ENCODE results near the gene AMIGO1. TPM values are rescaled to one million over a fixed set of nuclear protein-coding genes. Genes with fewer than 3 reads are reported as not detected.

Gene AMIGO1
- polyA plus RNA-seq, 3 donors = 0.05 to 0.26 (median 0.07) TPM

- Histone ChIP-seq H3K9ac (ENCODE audit: insufficient read depth, low read length, poor library complexity, severe bottlenecking) (no peak overlapping the region), H3K36me3 (replicated peaks in 1 of 2; ENCODE audit: control insufficient read depth in 1 of 2, insufficient read depth in 2 of 2, low read length in 2 of 2) (no peaks in the 10 kb centered on the region), H2AFZ (ENCODE audit: insufficient read depth, low read depth, low read length, poor library complexity, severe bottlenecking) (no peak overlapping the region), H3K79me2 (ENCODE audit: insufficient read depth, low read length) (no peaks in the 10 kb centered on the region), H3K4me3 (replicated peaks in 1 of 3; ENCODE audit: low read depth in 2 of 3, low read length in 3 of 3) (no peak overlapping the region), H3K4me1 (ENCODE audit: control insufficient read depth in 1 of 2, insufficient read depth in 2 of 2, low read length in 2 of 2) (peaks cover 10 to 11% of the 10 kb centered on the region in 2 donors), H3K27me3 (ENCODE audit: control insufficient read depth in 2 of 2, insufficient read depth in 2 of 2, low read length in 2 of 2) (no peaks in the 10 kb centered on the region), H3K4me2 (replicated peaks; ENCODE audit: extremely low read depth, low read length, poor library complexity, severe bottlenecking) (no peak overlapping the region), H4K20me1 (ENCODE audit: insufficient read depth, low read length) (no peaks in the 10 kb centered on the region), H3K27ac (ENCODE audit: low read depth in 1 of 2, low read length in 2 of 2) (no peak overlapping the region), H3K9me3 (replicated peaks in 1 of 2; ENCODE audit: control insufficient read depth in 1 of 2, insufficient read depth in 1 of 2, low read length in 2 of 2) (no peaks in the 10 kb centered on the region)
- TF ChIP-seq, protein P1, sequence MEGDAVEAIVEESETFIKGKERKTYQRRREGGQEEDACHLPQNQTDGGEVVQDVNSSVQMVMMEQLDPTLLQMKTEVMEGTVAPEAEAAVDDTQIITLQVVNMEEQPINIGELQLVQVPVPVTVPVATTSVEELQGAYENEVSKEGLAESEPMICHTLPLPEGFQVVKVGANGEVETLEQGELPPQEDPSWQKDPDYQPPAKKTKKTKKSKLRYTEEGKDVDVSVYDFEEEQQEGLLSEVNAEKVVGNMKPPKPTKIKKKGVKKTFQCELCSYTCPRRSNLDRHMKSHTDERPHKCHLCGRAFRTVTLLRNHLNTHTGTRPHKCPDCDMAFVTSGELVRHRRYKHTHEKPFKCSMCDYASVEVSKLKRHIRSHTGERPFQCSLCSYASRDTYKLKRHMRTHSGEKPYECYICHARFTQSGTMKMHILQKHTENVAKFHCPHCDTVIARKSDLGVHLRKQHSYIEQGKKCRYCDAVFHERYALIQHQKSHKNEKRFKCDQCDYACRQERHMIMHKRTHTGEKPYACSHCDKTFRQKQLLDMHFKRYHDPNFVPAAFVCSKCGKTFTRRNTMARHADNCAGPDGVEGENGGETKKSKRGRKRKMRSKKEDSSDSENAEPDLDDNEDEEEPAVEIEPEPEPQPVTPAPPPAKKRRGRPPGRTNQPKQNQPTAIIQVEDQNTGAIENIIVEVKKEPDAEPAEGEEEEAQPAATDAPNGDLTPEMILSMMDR (IDR thresholded peaks at IDR 0.05) = no peak
- H3K9me3 Mint-ChIP-seq = no peaks in the 10 kb centered on the region
- DNase-seq = no peak
- 97% methylated on average over 6 of the region's 8 CpGs for WGBS (ENCODE audit: insufficient coverage)
- no peaks in the 10 kb centered on the region for H3K36me3 Mint-ChIP-seq
- intact Hi-C loops (cut with micrococcal nuclease) = loop anchor here in 1 of 2 donors (10.0 kb wide), 2 partner anchors 95 to 255 kb away; no protein-coding TSS in a partner anchor
- no peak overlapping the region for H3K4me3 Mint-ChIP-seq
- no peak overlapping the region for H3K27ac Mint-ChIP-seq
- H3K4me1 Mint-ChIP-seq = peaks cover 9% of the 10 kb centered on the region
- H3K27me3 Mint-ChIP-seq (ENCODE audit: low read depth in 3 of 3) = peaks cover 2 to 5% (median 2%) of the 10 kb centered on the region in 3 donors
These were observed 20.4 kb upstream of the AMIGO1 start for GRCh38 chr1:109529881-109530456.

DNA sequence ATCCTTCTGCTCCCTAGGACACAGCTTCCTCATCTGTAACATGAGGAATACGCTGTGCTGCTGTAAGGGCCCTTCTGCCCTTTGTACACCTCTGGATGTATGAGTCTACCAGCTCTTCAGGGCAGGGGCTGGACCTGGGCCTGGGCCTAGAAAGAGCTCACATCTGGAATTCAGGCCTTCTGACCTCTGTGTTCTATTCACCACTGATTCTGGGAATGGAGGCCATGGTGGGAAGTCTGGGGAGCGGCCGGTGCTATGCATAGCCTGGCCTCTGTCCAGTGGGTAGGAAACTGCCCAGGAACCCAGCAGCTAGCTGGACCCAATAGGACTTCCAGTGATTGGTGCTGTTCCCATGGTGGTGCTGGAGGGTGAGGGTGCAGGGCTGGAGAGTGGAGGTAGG is 19.2 kb upstream of the AMIGO1 start:
- Mint-ChIP-seq H3K4me1 (peaks cover 9% of the 10 kb centered on the region), H3K27me3 (ENCODE audit: low read depth in 3 of 3) (peaks cover 2 to 5% (median 3%) of the 10 kb centered on the region in 3 donors)
- intact Hi-C loops (cut with micrococcal nuclease) = loop anchor here in 1 of 2 donors (10.0 kb wide), 1 partner anchor 94 kb away; no protein-coding TSS in a partner anchor

More for the DNA sequence above, 19.2 kb upstream of the AMIGO1 start:
- no peaks in the 10 kb centered on the region for H3K9me3 Mint-ChIP-seq
- Histone ChIP-seq H3K27ac (ENCODE audit: low read depth in 1 of 2, low read length in 2 of 2) (no peak overlapping the region), H2AFZ (ENCODE audit: insufficient read depth, low read depth, low read length, poor library complexity, severe bottlenecking) (no peak overlapping the region), H3K9ac (ENCODE audit: insufficient read depth, low read length, poor library complexity, severe bottlenecking) (no peak overlapping the region), H3K9me3 (replicated peaks in 1 of 2; ENCODE audit: control insufficient read depth in 1 of 2, insufficient read depth in 1 of 2, low read length in 2 of 2) (no peaks in the 10 kb centered on the region), H3K27me3 (ENCODE audit: control insufficient read depth in 2 of 2, insufficient read depth in 2 of 2, low read length in 2 of 2) (no peaks in the 10 kb centered on the region), H3K36me3 (replicated peaks in 1 of 2; ENCODE audit: control insufficient read depth in 1 of 2, insufficient read depth in 2 of 2, low read length in 2 of 2) (no peaks in the 10 kb centered on the region), H3K4me3 (replicated peaks in 1 of 3; ENCODE audit: low read depth in 2 of 3, low read length in 3 of 3) (no peak overlapping the region), H3K79me2 (ENCODE audit: insufficient read depth, low read length) (no peaks in the 10 kb centered on the region), H4K20me1 (ENCODE audit: insufficient read depth, low read length) (no peaks in the 10 kb centered on the region), H3K4me1 (ENCODE audit: control insufficient read depth in 1 of 2, insufficient read depth in 2 of 2, low read length in 2 of 2) (peaks cover 10 to 11% of the 10 kb centered on the region in 2 donors), H3K4me2 (replicated peaks; ENCODE audit: extremely low read depth, low read length, poor library complexity, severe bottlenecking) (no peak overlapping the region)
- no peaks in the 10 kb centered on the region for H3K36me3 Mint-ChIP-seq
- H3K4me3 Mint-ChIP-seq = no peak overlapping the region
- TF ChIP-seq, protein P1 (IDR thresholded peaks at IDR 0.05) = no peak
- no peak overlapping the region for H3K27ac Mint-ChIP-seq
- no CpG with 5 or more reads among the region's 3 CpGs for WGBS (ENCODE audit: insufficient coverage)
- no peak for DNase-seq

Data from CD14-positive monocyte (primary cell).